ENCODE results near the gene ELMO2. TPM values are rescaled to one million over a fixed set of nuclear protein-coding genes. Genes with fewer than 3 reads are reported as not detected.

ELMO2 gene
- total RNA-seq, 1 experiment from 2014 or later = 28.4 TPM

DNA sequence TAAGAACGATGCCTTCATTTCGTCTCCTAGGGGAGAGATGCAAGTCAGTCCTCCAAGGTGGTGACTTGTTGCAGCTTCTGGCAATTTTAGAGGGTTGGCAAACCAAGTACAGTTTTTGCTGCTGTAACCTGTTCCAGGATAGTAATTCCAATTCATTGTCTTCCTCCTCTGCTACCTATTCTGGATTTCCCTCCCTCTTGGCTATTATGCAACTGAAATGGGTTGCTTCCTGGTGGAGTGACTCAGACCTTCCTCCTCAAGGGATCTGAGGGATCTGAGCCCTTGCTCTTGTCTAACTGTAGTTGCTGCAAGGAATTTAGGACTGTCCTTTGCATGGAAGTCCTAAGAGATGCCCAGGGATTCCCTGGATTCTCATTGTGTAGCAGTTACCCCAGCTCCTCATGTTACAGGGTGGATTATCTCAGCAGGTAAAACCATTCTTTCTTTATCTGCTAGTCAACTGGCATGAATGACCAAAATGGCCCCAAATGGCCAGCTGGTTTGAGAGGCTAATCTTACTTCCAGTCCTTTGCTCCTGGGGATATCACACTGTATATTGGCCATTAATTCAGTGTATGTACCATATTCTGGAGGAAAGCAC is 17.6 kb upstream of the ELMO2 start:
- CTCF ChIA-PET = interaction anchor here (0.9 to 1.4 kb wide), 3 partner anchors 14 to 61 kb away, joined by 3 to 11 read pairs (median 3); partner anchors contain the start of gene ELMO2
- Mint-ChIP-seq H3K27ac (peak overlapping the region; percentile 54; the same call in 1 of the 2 replicates), H3K4me1 (peaks cover 16% of the 10 kb centered on the region), H3K4me3 (no peak overlapping the region), H3K9me3 (no peaks in the 10 kb centered on the region), H3K27me3 (ENCODE audit: low read depth) (peaks cover 3% of the 10 kb centered on the region; the same call in 1 of the 2 replicates), H3K36me3 (no peaks in the 10 kb centered on the region)
- ATAC-seq (peak; percentile 59), DNase-seq (ENCODE audit: low spot score) (no peak)
- TF ChIP-seq ZNF232 (CRISPR knock-in tag; IDR thresholded peaks at IDR 0.05) (no peak), NR3C1 (CRISPR knock-in tag; conservative IDR thresholded peaks at IDR 0.05; ENCODE audit: low read depth) (no peak), FOXJ3 (CRISPR knock-in tag; IDR thresholded peaks at IDR 0.05; ENCODE audit: borderline replicate concordance) (no peak)
- TF ChIP-seq, protein P1, sequence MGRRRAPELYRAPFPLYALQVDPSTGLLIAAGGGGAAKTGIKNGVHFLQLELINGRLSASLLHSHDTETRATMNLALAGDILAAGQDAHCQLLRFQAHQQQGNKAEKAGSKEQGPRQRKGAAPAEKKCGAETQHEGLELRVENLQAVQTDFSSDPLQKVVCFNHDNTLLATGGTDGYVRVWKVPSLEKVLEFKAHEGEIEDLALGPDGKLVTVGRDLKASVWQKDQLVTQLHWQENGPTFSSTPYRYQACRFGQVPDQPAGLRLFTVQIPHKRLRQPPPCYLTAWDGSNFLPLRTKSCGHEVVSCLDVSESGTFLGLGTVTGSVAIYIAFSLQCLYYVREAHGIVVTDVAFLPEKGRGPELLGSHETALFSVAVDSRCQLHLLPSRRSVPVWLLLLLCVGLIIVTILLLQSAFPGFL (CRISPR knock-in tag; IDR thresholded peaks at IDR 0.05; ENCODE audit: borderline replicate concordance) = no peak
- TF ChIP-seq, protein P2, sequence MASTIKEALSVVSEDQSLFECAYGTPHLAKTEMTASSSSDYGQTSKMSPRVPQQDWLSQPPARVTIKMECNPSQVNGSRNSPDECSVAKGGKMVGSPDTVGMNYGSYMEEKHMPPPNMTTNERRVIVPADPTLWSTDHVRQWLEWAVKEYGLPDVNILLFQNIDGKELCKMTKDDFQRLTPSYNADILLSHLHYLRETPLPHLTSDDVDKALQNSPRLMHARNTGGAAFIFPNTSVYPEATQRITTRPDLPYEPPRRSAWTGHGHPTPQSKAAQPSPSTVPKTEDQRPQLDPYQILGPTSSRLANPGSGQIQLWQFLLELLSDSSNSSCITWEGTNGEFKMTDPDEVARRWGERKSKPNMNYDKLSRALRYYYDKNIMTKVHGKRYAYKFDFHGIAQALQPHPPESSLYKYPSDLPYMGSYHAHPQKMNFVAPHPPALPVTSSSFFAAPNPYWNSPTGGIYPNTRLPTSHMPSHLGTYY (CRISPR knock-in tag; IDR thresholded peaks at IDR 0.05) = no peak
- TF ChIP-seq, protein P3, sequence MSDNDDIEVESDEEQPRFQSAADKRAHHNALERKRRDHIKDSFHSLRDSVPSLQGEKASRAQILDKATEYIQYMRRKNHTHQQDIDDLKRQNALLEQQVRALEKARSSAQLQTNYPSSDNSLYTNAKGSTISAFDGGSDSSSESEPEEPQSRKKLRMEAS (CRISPR knock-in tag; IDR thresholded peaks at IDR 0.05) = no peak
- POLR2A ChIA-PET = interaction anchor here (0.6 to 1.2 kb wide), 2 partner anchors 24 to 513 kb away, joined by 3 read pairs; no protein-coding TSS in a partner anchor

DNA sequence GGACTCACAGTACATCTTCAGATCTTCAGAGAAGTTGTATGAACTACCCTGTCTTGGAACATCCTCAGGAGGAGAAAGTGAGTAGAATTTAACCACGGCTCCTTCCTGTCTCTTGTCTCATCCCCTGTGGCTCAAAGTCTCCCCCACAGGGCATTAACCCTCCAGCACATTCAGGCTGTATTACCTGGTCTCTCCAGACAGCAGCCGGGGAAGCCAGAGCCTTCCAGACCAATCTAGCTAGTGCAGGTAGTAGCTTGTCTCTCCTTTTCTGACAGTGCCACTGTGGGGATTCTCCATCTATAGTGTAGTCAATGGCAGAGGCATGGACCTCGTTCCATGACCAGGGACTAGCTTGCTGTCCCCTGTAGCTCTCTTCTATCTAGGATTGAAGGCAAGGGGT is 16.9 kb upstream of the ELMO2 start:
- ATAC-seq (peak; percentile 89), DNase-seq (ENCODE audit: low spot score) (peak; percentile 34)
- CTCF ChIA-PET = interaction anchor here (0.7 to 1.4 kb wide), 4 partner anchors 15 to 226 kb away, joined by 3 to 11 read pairs (median 3); partner anchors contain the start of gene ELMO2
- Mint-ChIP-seq H3K27ac (0 out of 2 replicates have a peak overlapping the region, but pooled peaks have one; percentile 9), H3K4me1 (peaks cover 16% of the 10 kb centered on the region), H3K9me3 (no peaks in the 10 kb centered on the region), H3K27me3 (ENCODE audit: low read depth) (no peaks in the 10 kb centered on the region; the same call in 1 of the 2 replicates), H3K36me3 (no peaks in the 10 kb centered on the region), H3K4me3 (no peak overlapping the region)
- POLR2A ChIA-PET = interaction anchor here (0.7 to 1.2 kb wide), 2 partner anchors 23 to 91 kb away, joined by 3 read pairs; no protein-coding TSS in a partner anchor
- TF ChIP-seq TEAD4 (CRISPR knock-in tag; IDR thresholded peaks at IDR 0.05) = no peak
- TF ChIP-seq SMAD3 (CRISPR knock-in tag; IDR thresholded peaks at IDR 0.05; ENCODE audit: borderline replicate concordance) = no peak
- TF ChIP-seq NFYB (CRISPR knock-in tag; conservative IDR thresholded peaks at IDR 0.05; ENCODE audit: low read depth) = no peak
- no peak for TF ChIP-seq KAT7 (CRISPR knock-in tag; IDR thresholded peaks at IDR 0.05; ENCODE audit: borderline replicate concordance)

DNA sequence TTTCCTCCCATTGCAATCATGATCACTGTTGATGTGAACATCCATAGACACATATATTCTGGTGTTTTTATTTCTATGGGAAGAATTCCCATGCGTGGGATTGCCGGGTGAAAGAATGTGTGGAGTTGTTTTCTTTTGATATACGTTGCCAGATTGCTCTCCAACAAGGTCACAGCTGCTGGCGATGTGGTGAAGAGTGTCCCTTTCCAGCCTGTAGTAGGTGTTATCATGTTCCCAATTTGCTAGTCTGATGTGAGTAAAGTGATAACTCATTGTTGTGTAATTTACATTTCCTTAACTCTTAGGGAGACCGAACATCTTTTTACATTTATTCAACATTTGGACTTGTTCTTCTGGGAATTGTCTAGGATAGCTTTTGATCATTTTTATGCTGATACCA is 14.5 kb upstream of the ELMO2 start:
- no peak for ATAC-seq
- Mint-ChIP-seq H3K27ac (no peak overlapping the region), H3K4me1 (peaks cover 16% of the 10 kb centered on the region), H3K9me3 (0 out of 2 replicates have a peak, but pooled peaks cover 3% of the 10 kb centered on the region), H3K36me3 (no peaks in the 10 kb centered on the region), H3K4me3 (no peak overlapping the region), H3K27me3 (ENCODE audit: low read depth) (no peaks in the 10 kb centered on the region)
- TF ChIP-seq NR2C2 (CRISPR knock-in tag; IDR thresholded peaks at IDR 0.05) = no peak
- TF ChIP-seq EMX1 (CRISPR knock-in tag; IDR thresholded peaks at IDR 0.05) = no peak
- TF ChIP-seq TEAD4 (CRISPR knock-in tag; IDR thresholded peaks at IDR 0.05) = no peak
- TF ChIP-seq NFE2L1 (CRISPR knock-in tag; IDR thresholded peaks at IDR 0.05) = no peak
- TF ChIP-seq, protein P2 (CRISPR knock-in tag; IDR thresholded peaks at IDR 0.05) = no peak
- no peak for TF ChIP-seq ELF4 (CRISPR knock-in tag; IDR thresholded peaks at IDR 0.05; ENCODE audit: low read depth)
- TF ChIP-seq ZNF317 (CRISPR knock-in tag; IDR thresholded peaks at IDR 0.05; ENCODE audit: borderline replicate concordance, low read depth) = no peak
- no peak for TF ChIP-seq JUN (CRISPR knock-in tag; IDR thresholded peaks at IDR 0.05)
- no peak for TF ChIP-seq SMAD3 (CRISPR knock-in tag; IDR thresholded peaks at IDR 0.05; ENCODE audit: borderline replicate concordance)
- TF ChIP-seq, protein P4, sequence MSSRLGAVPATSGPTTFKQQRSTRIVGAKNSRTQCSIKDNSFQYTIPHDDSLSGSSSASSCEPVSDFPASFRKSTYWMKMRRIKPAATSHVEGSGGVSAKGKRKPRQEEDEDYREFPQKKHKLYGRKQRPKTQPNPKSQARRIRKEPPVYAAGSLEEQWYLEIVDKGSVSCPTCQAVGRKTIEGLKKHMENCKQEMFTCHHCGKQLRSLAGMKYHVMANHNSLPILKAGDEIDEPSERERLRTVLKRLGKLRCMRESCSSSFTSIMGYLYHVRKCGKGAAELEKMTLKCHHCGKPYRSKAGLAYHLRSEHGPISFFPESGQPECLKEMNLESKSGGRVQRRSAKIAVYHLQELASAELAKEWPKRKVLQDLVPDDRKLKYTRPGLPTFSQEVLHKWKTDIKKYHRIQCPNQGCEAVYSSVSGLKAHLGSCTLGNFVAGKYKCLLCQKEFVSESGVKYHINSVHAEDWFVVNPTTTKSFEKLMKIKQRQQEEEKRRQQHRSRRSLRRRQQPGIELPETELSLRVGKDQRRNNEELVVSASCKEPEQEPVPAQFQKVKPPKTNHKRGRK (CRISPR knock-in tag; IDR thresholded peaks at IDR 0.05; ENCODE audit: borderline replicate concordance) = no peak
- TF ChIP-seq, protein P5, sequence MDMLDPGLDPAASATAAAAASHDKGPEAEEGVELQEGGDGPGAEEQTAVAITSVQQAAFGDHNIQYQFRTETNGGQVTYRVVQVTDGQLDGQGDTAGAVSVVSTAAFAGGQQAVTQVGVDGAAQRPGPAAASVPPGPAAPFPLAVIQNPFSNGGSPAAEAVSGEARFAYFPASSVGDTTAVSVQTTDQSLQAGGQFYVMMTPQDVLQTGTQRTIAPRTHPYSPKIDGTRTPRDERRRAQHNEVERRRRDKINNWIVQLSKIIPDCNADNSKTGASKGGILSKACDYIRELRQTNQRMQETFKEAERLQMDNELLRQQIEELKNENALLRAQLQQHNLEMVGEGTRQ (CRISPR knock-in tag; IDR thresholded peaks at IDR 0.05) = no peak
- TF ChIP-seq, protein P6, sequence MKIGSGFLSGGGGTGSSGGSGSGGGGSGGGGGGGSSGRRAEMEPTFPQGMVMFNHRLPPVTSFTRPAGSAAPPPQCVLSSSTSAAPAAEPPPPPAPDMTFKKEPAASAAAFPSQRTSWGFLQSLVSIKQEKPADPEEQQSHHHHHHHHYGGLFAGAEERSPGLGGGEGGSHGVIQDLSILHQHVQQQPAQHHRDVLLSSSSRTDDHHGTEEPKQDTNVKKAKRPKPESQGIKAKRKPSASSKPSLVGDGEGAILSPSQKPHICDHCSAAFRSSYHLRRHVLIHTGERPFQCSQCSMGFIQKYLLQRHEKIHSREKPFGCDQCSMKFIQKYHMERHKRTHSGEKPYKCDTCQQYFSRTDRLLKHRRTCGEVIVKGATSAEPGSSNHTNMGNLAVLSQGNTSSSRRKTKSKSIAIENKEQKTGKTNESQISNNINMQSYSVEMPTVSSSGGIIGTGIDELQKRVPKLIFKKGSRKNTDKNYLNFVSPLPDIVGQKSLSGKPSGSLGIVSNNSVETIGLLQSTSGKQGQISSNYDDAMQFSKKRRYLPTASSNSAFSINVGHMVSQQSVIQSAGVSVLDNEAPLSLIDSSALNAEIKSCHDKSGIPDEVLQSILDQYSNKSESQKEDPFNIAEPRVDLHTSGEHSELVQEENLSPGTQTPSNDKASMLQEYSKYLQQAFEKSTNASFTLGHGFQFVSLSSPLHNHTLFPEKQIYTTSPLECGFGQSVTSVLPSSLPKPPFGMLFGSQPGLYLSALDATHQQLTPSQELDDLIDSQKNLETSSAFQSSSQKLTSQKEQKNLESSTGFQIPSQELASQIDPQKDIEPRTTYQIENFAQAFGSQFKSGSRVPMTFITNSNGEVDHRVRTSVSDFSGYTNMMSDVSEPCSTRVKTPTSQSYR (CRISPR knock-in tag; IDR thresholded peaks at IDR 0.05) = no peak
- TF ChIP-seq JAZF1 (CRISPR knock-in tag; IDR thresholded peaks at IDR 0.05) = no peak
- TF ChIP-seq ZNF219 (CRISPR knock-in tag; IDR thresholded peaks at IDR 0.05; ENCODE audit: borderline replicate concordance) = no peak
- ChIA-PET POLR2A (no interaction called here), CTCF (interaction anchor here (0.6 to 1.3 kb wide), 2 partner anchors 57 to 293 kb away, joined by 3 read pairs; no protein-coding TSS in a partner anchor)
- DNase-seq (ENCODE audit: low spot score) = no peak
